Kidney glomerular epithelial cell (primary cell): Measurements from ENCODE around the gene CDHR5.

Experiments
- DNase-seq: peaks from one replicate; lab custom pipeline; 2025; lab: John Stamatoyannopoulos, UW

CDHR5 gene

GRCh38 chr11:586376-587316 lies 38.1 kb downstream of the CDHR5 start:
- no peak for DNase-seq

DNA sequence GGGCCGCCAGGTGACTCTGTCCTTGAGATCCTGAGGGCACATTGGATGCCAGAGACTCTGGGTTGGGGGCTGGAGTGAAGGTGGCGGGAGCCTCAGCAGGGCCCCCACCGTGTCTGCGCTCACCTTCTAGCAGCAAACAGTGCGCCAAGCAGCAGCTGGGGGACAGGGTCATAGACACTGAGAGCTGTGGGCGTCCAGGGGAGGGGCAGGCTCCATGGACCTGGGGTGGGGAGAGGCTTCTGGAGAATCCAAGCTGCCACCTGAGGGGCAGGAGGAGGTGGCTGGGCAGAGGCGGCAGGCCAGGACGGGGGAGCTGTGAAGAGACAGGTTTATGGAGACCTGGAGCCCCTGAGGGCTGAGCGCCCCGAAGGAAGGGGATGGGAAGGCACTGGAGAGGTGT lies 40.5 kb downstream of the CDHR5 start:
- no peak for DNase-seq

- no peak for DNase-seq
Observed at GRCh38 chr11:581752-582151, 43.0 kb downstream of the CDHR5 start.

DNA sequence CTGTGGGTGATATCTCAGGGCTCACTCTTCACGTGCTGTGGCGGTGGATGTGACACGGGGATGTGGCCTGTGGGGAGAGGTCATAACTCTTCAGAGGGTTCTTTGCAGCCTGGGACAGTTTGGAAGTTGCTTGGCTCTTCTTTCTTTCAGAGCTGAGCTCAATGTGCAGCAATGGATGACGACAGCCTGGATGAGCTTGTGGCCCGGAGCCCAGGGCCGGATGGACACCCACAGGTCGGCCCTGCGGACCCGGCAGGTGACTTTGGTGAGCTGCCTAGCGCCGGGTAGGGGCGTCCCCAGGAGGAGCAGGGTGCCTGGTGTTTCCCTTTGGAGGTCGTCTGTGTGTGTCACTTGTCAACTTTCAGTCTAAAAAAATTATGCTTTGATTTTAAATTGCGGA lies 43.4 kb downstream of the CDHR5 start:
- DNase-seq = no peak

- no peak for DNase-seq
Observed at GRCh38 chr11:579830-580601, 44.7 kb downstream of the CDHR5 start.

GRCh38 chr11:578276-579035 lies 46.3 kb downstream of the CDHR5 start:
- no peak for DNase-seq

DNA sequence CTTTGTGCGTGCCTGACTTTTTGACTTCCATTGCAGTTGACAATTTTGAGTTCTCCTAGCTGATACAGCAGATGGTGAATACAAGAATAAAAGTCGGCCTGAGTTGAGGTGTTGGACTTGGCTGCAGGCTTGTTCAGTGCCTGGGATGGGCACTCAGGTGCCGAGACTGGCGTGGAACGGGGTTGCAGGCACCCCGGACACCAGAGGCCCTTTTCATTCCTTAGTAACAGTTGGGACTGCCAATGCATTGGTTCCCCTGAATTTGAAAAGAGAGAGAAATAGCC lies 47.2 kb downstream of the CDHR5 start:
- DNase-seq = no peak

DNA sequence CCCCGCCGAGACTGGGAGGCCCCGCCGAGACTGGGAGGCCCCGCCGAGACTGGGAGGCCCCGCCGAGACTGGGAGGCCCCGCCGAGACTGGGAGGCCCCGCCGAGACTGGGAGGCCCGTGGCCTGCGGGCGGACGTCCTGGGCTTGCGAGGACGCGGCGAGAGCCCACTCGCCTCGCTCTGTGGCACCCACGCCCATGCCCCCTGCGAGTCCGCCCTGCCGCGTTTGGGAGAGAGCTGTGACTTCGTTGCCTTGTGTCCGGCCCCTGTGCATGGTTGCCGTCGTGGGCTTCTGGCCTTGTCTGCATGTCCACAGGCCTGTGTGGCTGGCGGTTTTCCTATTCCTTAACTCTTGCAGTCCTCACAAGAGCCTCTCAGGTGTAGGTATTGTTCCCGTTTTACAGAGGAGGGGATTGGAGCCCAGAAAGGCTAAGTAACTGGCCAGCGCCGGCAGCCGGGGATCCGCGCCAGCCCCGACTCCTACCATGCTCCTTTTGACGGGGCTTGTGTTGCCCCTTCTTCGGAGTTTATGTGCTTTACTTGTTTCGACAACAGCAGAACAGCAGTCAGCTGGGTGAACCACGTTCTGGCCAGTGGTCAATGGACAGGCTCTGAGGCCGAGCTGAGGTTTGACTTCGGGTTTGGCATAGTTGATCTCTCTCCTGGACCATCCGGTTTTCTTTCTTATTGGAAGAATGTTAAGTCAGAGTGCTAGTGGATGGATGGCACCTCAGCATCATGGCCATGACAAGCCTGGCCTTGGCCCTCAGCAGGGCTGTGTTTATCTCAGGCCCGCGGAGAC lies 47.7 kb downstream of the CDHR5 start:
- no peak for DNase-seq

DNA sequence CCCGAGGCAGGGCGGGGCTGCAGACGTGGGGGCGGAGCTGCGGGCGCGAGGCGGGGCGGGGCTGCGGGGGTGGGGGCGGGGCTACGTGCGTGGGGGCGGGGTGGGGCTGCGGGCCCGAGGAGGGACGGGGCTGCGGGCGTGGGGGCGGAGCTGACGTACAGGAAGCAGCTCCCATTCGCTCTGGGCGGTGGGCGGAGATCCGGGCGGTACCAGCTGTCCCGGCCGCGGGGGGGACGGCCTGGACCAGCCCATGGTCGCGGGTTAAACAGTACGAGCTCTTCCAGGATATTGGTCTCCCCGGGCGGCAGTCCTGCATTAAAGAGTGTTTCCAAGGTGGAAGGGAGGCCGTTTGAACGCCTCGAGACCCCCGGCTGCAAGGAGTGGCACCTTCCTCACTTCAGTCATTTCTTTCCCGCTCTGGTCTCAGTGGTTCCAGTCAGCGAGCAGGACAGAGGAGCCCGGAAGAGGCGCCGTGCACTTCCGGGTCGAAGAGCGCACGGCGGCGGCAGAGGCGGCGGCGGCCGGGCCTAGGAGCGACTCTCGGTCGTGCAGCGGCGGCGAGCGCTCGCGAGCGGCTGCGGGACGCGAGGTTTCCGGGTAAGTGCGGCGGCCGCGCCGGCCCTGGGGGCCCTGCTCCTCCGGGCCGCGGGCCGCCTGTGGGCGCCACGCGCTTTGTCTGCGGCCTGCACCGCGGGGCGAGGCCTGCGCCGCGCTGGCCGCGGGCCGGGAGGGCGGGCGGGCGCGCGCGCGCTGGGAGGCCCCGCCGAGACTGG lies 48.6 kb downstream of the CDHR5 start, which contains the start of gene PHRF1:
Gene PHRF1, plus strand, starts transcription at position 475 of the 773 bp plus-strand sequence. CDS start 5,043 bp downstream, outside the sequence.
- DNase-seq = peak; percentile 94

DNA sequence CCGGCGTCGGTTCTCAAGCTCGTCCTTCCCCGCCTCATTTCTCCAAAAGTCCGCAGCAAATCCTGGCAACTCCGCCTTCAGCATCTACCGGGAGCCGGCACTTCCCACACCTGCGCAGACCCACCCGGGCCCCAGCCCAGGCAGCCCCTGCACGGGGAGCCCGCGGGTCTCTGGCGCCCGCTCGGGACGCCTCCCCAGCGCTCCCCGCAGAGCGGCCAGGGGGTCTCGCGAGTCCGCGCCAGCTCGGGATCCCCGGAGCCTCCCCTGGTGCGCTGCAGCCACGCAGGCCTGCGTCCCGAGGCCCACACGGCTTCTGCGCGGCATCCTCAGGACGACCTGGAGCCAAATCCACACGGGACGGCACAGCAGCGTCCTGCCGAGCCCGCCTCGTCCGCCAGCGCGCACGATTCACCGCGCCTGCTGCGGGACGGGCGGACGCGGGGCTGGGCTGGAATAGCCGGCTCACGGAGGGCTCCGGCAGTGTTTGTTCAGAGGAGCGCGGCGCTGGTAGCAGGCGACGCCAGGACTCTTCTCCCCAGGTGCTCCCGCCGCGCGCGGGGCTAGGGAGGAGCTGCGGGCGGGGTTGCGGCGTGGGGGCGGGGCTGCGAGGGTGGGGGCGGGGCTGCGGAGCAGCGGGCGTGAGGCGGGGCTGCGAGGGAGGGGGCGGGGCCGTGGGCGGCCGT lies 49.3 kb downstream of the CDHR5 start:
- no peak for DNase-seq

DNA sequence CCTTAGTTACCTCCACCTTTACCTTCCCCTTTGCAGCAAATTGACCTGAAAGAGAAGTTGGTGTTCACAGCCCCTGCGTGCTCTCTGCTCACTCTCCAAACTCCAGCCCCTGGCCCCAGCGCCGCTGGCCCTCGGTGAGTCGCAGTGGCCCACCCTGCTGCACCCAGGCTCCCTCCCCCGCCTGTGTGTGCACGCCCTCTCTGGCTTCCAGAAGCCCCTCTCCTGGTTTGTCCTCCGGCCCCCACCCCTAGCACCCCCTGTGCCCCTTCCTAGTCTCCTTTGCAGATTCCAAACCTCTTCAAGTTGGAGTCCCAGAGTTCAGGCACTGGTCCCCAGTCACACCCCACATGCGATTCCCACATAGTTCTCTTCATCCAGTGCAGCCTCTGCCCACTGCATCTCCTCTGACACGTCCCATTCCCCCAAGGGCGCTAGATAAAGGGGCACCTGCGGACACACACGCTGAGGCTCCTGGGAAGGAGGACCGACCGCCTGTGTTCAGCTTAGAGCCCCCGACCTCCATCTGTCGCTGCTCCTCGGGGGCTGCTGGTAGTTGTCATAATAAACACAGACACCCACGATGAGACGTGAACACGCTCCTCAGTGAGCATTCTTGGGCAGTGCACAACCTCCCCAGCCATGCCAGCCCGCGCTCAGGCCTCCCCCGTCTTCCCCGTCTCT lies 50.0 kb downstream of the CDHR5 start:
- DNase-seq = no peak

DNA sequence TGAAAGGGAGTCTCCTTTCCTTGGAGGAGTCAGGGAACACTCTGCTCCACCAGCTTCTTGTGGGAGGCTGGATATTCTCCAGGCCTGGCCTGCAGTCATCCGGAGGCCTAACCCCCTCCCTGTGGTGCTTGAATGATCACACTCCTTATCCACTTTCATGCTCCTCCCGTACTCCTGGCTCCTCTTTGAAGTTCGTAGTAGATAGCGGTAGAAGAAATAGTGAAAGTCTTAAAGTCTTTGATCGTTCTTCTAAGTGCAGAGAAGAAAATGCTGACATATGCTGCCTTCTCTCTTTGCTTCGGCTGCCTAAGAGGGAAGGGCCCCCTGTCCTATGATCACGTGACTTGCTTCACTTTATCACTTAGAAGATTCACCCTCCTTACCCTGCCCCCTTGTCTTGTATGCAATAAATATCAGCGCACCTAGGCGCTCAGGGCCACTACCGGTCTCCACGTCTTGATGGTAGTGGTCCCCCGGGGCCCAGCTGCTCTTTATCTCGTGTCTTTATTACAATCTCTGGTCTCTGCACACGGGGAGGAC lies 50.7 kb downstream of the CDHR5 start:
- DNase-seq = peak; percentile 74

GRCh38 chr11:573146-573759 lies 51.5 kb downstream of the CDHR5 start:
- DNase-seq = no peak

GRCh38 chr11:571802-572185 lies 53.0 kb downstream of the CDHR5 start:
- DNase-seq = no peak

DNA sequence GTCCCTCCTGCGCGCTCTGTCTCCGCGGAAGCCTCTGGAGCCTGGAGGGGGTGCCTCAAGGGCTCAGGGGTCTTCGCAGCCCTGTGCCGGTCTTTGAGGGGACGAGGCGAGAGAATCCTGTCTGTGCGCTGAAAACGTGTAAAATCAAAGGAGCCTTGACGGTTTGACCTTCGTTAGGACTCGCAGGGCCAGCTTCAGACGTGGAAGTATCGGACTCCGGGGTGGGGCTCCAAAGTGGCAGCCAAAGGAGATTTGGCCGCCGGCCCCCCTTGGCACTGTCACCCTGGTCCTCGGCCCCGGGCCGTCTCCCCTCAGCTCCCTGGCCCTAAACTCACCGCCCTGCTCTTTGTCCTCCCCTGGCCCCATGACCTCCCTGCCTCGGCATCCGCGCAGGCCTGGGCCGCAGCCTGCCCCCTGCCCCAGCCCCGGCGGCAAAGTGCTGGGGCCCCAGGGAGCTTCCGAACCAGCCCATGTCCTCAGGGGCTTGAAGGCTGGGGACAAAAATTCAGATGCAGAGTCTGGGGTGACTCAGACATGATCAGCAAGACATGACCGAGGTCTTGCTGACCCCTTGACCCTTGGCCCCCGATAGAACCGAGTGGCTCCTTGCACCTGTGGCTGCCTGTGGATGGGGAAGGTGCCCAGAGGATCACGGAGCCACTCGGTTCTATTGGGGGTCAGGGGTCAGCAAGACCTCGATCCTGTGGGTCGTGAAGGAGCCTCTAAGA lies 55.4 kb downstream of the CDHR5 start:
- DNase-seq = no peak

- peak; percentile 92 for DNase-seq
Observed at GRCh38 chr11:568306-569157, 56.2 kb downstream of the CDHR5 start.

DNA sequence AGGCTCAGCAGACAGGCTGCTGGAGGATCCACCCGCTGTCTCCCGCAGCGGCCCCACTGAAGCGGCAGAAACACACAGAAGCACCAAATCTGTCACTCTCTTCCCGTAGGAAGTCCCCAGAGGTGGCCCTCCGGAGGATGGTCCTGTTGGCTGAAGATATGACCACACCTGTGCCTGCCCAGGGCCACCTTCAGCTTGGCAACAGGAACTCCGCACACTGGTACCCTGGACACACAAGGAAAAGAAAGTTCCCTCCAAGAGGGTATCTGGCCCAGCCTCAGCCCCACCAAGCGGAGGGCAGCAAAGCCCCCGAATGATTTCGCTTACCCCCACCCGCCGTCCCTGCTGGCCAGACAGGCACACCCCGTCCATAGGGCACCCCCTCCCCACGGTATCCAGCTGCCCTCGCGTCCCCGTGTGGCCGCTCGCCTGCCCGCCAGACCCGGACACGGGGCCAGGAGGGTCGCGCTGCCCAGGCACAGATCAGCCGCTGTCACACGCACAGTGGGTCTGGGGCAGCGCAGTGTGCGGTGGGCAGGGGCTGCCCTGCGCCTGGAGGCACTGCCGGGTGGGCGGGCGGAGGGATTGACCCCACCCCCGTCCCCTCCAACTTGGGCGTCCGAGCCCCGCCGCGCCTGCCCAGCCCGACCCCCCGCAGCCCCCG lies 57.0 kb downstream of the CDHR5 start:
- no peak for DNase-seq
